ENCODE measurements around the gene TET1. TPM values are rescaled to one million over a fixed set of nuclear protein-coding genes. Genes with fewer than 3 reads are reported as not detected.
"Not testable (repeated sequence)": the region's sequence is repeated elsewhere in the genome, so short reads cannot be mapped to it uniquely, and the experiment has no call there.

TET1 gene
- total RNA-seq, 1 experiment from 2014 or later, result 53.4 TPM

GRCh38 chr10:68611227-68611626, 51.1 kb downstream of the TET1 start:
- Histone ChIP-seq H3K23ac (ENCODE audit: insufficient read length, low read depth, low read length) (no peak overlapping the region), H2BK5ac (ENCODE audit: insufficient read length, low read length) (no peak overlapping the region), H3K9ac (ENCODE audit: extremely low read depth, insufficient read length, low read length) (no peak overlapping the region), H3K9me3 (ENCODE audit: control insufficient read depth, low read depth, low read length) (no peaks in the 10 kb centered on the region), H2BK15ac (ENCODE audit: low read depth, low read length) (no peak overlapping the region), H2AK5ac (ENCODE audit: insufficient read length, low read length) (no peak overlapping the region), H3K56ac (ENCODE audit: insufficient read length, low read depth, low read length) (no peak overlapping the region), H3K14ac (ENCODE audit: insufficient read depth, low read length) (no peak overlapping the region), H3K4me2 (ENCODE audit: insufficient read depth, insufficient read length, low read length) (no peak overlapping the region), H3K27ac (ENCODE audit: insufficient read length, low read depth, low read length) (no peak overlapping the region), H4K91ac (ENCODE audit: insufficient read length, low read depth, low read length) (no peak overlapping the region), H2AFZ (ENCODE audit: low read length) (no peak overlapping the region), H3K18ac (ENCODE audit: insufficient read length, low read depth, low read length) (no peak overlapping the region), H4K20me1 (ENCODE audit: control insufficient read depth, insufficient read depth, insufficient read length) (no peaks in the 10 kb centered on the region), H3K4me1 (ENCODE audit: insufficient read depth, low read length) (no peaks in the 10 kb centered on the region), H3K79me2 (ENCODE audit: insufficient read depth, low read length) (no peaks in the 10 kb centered on the region; the same call in 1 of the 2 replicates), H3K79me1 (ENCODE audit: insufficient read depth, low read depth, low read length, poor library complexity, severe bottlenecking) (no peaks in the 10 kb centered on the region), H2BK12ac (ENCODE audit: insufficient read length, low read depth, low read length) (no peak overlapping the region), H4K8ac (replicated peaks; ENCODE audit: insufficient read length, low read depth, low read length) (no peak overlapping the region), H4K5ac (ENCODE audit: insufficient read length, low read depth, low read length) (no peak overlapping the region), H3K4ac (ENCODE audit: low read depth, low read length) (no peak overlapping the region), H3T11ph (ENCODE audit: low read length) (no peak overlapping the region), H3K27me3 (ENCODE audit: insufficient read depth, low read length) (no peaks in the 10 kb centered on the region), H2BK120ac (ENCODE audit: low read depth, low read length, poor library complexity, severe bottlenecking) (no peak overlapping the region), H2BK20ac (ENCODE audit: low read depth, low read length, poor library complexity, severe bottlenecking) (no peak overlapping the region), H3K23me2 (ENCODE audit: insufficient read length, low read depth, low read length, poor library complexity, severe bottlenecking) (no peaks in the 10 kb centered on the region)
- Mint-ChIP-seq H3K27me3 (ENCODE audit: low read depth) (no peaks in the 10 kb centered on the region; the same call in 1 of the 2 replicates), H3K4me1 (0 out of 4 replicates have a peak, but pooled peaks cover 0 to 2% of the 10 kb centered on the region in 2 experiments), H3K9me3 (no peaks in the 10 kb centered on the region), H3K36me3 (ENCODE audit: insufficient read depth in 1 of 3, low read depth in 3 of 3) (peaks cover 2 to 30% (median 19%) of the 10 kb centered on the region in 3 experiments; a peak in 6 of 7 replicates), H3K27ac (peak overlapping the region in 1 of 3 experiments; percentile 85; a peak in 1 of 7 replicates), H3K4me3 (no peak overlapping the region)
- TF ChIP-seq CTCF (conservative IDR thresholded peaks at IDR 0.05), result no peak
- no peak for DNase-seq
- WGBS (ENCODE audit: extremely low coverage, insufficient read length, low lambda C conversion rate), result no CpG with 5 or more reads among the region's 3 CpGs

GRCh38 chr10:68613974-68614373, 53.8 kb downstream of the TET1 start:
- not testable (repeated sequence) for H2BK12ac ChIP-seq (ENCODE audit: insufficient read length, low read depth, low read length); H3K27ac ChIP-seq (ENCODE audit: insufficient read length, low read depth, low read length); H3K23ac ChIP-seq (ENCODE audit: insufficient read length, low read depth, low read length); H3T11ph ChIP-seq (ENCODE audit: low read length); H4K20me1 ChIP-seq (ENCODE audit: control insufficient read depth, insufficient read depth, insufficient read length); H3K79me1 ChIP-seq (ENCODE audit: insufficient read depth, low read depth, low read length, poor library complexity, severe bottlenecking); H2AK5ac ChIP-seq (ENCODE audit: insufficient read length, low read length); H3K27me3 ChIP-seq (ENCODE audit: insufficient read depth, low read length); H3K9me3 ChIP-seq (ENCODE audit: control insufficient read depth, low read depth, low read length); H4K5ac ChIP-seq (ENCODE audit: insufficient read length, low read depth, low read length); H3K23me2 ChIP-seq (ENCODE audit: insufficient read length, low read depth, low read length, poor library complexity, severe bottlenecking); H3K18ac ChIP-seq (ENCODE audit: insufficient read length, low read depth, low read length); H2BK15ac ChIP-seq (ENCODE audit: low read depth, low read length); H2AFZ ChIP-seq (ENCODE audit: low read length); H2BK120ac ChIP-seq (ENCODE audit: low read depth, low read length, poor library complexity, severe bottlenecking); H2BK5ac ChIP-seq (ENCODE audit: insufficient read length, low read length); H3K56ac ChIP-seq (ENCODE audit: insufficient read length, low read depth, low read length); H3K9ac ChIP-seq (ENCODE audit: extremely low read depth, insufficient read length, low read length); H4K91ac ChIP-seq (ENCODE audit: insufficient read length, low read depth, low read length); H3K79me2 ChIP-seq (ENCODE audit: insufficient read depth, low read length); H3K4me3 Mint-ChIP-seq; DNase-seq; H2BK20ac ChIP-seq (ENCODE audit: low read depth, low read length, poor library complexity, severe bottlenecking); H3K14ac ChIP-seq (ENCODE audit: insufficient read depth, low read length); H3K4me1 Mint-ChIP-seq; H3K27me3 Mint-ChIP-seq (ENCODE audit: low read depth); H3K9me3 Mint-ChIP-seq; H3K4ac ChIP-seq (ENCODE audit: low read depth, low read length); H3K4me2 ChIP-seq (ENCODE audit: insufficient read depth, insufficient read length, low read length); H3K4me1 ChIP-seq (ENCODE audit: insufficient read depth, low read length); H4K8ac ChIP-seq (replicated peaks; ENCODE audit: insufficient read length, low read depth, low read length)
- H3K27ac Mint-ChIP-seq, result peak overlapping the region in 1 of 3 experiments; percentile 75; a peak in 3 of 7 replicates
- peaks cover 4 to 39% (median 18%) of the 10 kb centered on the region in 3 experiments; a peak in 6 of 7 replicates for H3K36me3 Mint-ChIP-seq (ENCODE audit: insufficient read depth in 1 of 3, low read depth in 3 of 3)
